Liver (tissue), 9 donors: ENCODE data around the gene ST3GAL3. TPM values are rescaled to one million over a fixed set of nuclear protein-coding genes. Genes with fewer than 3 reads are reported as not detected.
A peak's percentile ranks its signal among the peaks of the same experiment; 100 is the strongest.

Experiments
- DNase-seq: peaks from one replicate; pipeline ENCODE4 v3.0.0-alpha.2; 2017; ENCODE audit warnings: low spot score
- H3K27ac ChIP-seq, 2 donors: one replicate each; pipeline ENCODE4 v1.7.0; 2013; ENCODE audit warnings: inconsistent platforms in 2 of 2, low read length in 2 of 2, control low read depth in 1 of 2, low read depth in 1 of 2, mild to moderate bottlenecking in 1 of 2
- H3K27me3 ChIP-seq, 4 donors: one replicate each; pipeline versions ENCODE4 v1.6.1 to v1.7.0; 2013; ENCODE audit warnings: low read length in 3 of 4, inconsistent platforms in 1 of 4, mild to moderate bottlenecking in 1 of 4, moderate library complexity in 1 of 4; ENCODE audit not compliant: control insufficient read depth in 4 of 4, insufficient read depth in 4 of 4
- H3K36me3 ChIP-seq, 4 donors: one replicate each; pipeline versions ENCODE4 v1.6.1 to v1.7.0; 2013; ENCODE audit warnings: low read length in 3 of 4, mild to moderate bottlenecking in 3 of 4, low read depth in 1 of 4, moderate library complexity in 1 of 4; ENCODE audit not compliant: control insufficient read depth in 4 of 4, insufficient read depth in 3 of 4
- H3K4me1 ChIP-seq, 4 donors: one replicate each; pipeline versions ENCODE4 v1.6.1 to v1.7.0; 2013; ENCODE audit warnings: low read length in 3 of 4, mild to moderate bottlenecking in 3 of 4, moderate library complexity in 1 of 4; ENCODE audit not compliant: control insufficient read depth in 4 of 4, insufficient read depth in 4 of 4
- H3K4me3 ChIP-seq, 3 donors: one replicate each; pipeline versions ENCODE4 v1.6.1 to v1.7.0; 2013; ENCODE audit warnings: low read length in 3 of 3, control low read depth in 1 of 3, low read depth in 1 of 3, mild to moderate bottlenecking in 1 of 3
- H3K9ac ChIP-seq, 2 donors: one replicate each; pipeline ENCODE4 v1.7.0; 2013; ENCODE audit warnings: low read length in 2 of 2, mild to moderate bottlenecking in 2 of 2, moderate library complexity in 2 of 2, control low read depth in 1 of 2, low read depth in 1 of 2
- H3K9me3 ChIP-seq, 4 donors: one replicate each; pipeline versions ENCODE4 v1.6.1 to v1.7.0; 2013; ENCODE audit warnings: low read length in 3 of 4; ENCODE audit not compliant: control insufficient read depth in 4 of 4
- EGR1 ChIP-seq, 2 donors: IDR thresholded peaks; 2 replicates each; pipeline ENCODE4 v1.6.1; 2016 to 2018; ENCODE audit warnings: antibody characterized with exemption in 2 of 2, low read depth in 2 of 2
- FOXA1 ChIP-seq: IDR thresholded peaks from 2 replicates; pipeline ENCODE4 v1.6.1; 2016; ENCODE audit warnings: antibody characterized with exemption
- FOXA2 ChIP-seq: IDR thresholded peaks from 2 replicates; pipeline ENCODE4 v1.6.1; 2016; ENCODE audit warnings: antibody characterized with exemption
- GABPA ChIP-seq, 2 donors: IDR thresholded peaks in 1 of 2; conservative IDR thresholded peaks in 1 of 2; 2 replicates each; pipeline ENCODE4 v1.6.1; 2016; ENCODE audit warnings: antibody characterized with exemption in 2 of 2, mild to moderate bottlenecking in 1 of 2, moderate library complexity in 1 of 2
- HNF4A ChIP-seq, 2 donors: conservative IDR thresholded peaks; 2 replicates each; pipeline ENCODE4 v1.6.1; 2016; ENCODE audit warnings: antibody characterized with exemption in 2 of 2, mild to moderate bottlenecking in 2 of 2
- HNF4G ChIP-seq: IDR thresholded peaks from 2 replicates; pipeline ENCODE4 v1.6.1; 2016; ENCODE audit warnings: antibody characterized with exemption
- JUND ChIP-seq, 2 donors: IDR thresholded peaks; 2 replicates each; pipeline ENCODE4 v1.6.1; 2016; ENCODE audit warnings: antibody characterized with exemption in 2 of 2
- NR2F2 ChIP-seq: IDR thresholded peaks from 2 replicates; pipeline ENCODE4 v1.6.1; 2016; ENCODE audit warnings: antibody characterized with exemption
- RAD21 ChIP-seq, 2 donors: IDR thresholded peaks; 2 replicates each; pipeline ENCODE4 v1.6.1; 2016; ENCODE audit warnings: antibody characterized with exemption in 2 of 2, mild to moderate bottlenecking in 2 of 2
- TAF1 ChIP-seq: conservative IDR thresholded peaks from 2 replicates; pipeline ENCODE4 v1.6.1; 2016; ENCODE audit warnings: antibody characterized with exemption, mild to moderate bottlenecking
- YY1 ChIP-seq: IDR thresholded peaks from 2 replicates; pipeline ENCODE4 v1.6.1; 2016; ENCODE audit warnings: antibody characterized with exemption, mild to moderate bottlenecking
- whole genome bisulfite sequencing: extraction: QIAGEN DNeasy Blood & Tissue Kit; methylation state at CpG from one replicate; pipeline ENCODE4 v1.1.7; 2013; 5-methylcytosine and 5-hydroxymethylcytosine counted together
- polyA plus RNA-seq, 2 donors: library from polyadenylated mRNA; stranded (reverse) in 1 of 2; unstranded in 1 of 2; fragments of 200-250 nt in 1 of 2; fragments of >200 nt in 1 of 2; fragmentation: Nextera tagmentation in 1 of 2; extraction: Ambion mirVana in 1 of 2; gene quantifications; one replicate each; pipeline versions ENCODE4 v1.2.1 to v1.2.3, GENCODE V29; 2013 to 2015
- total RNA-seq, 2 donors: library from RNA; depleted of rRNA; stranded (reverse); fragments of >200 nt; gene quantifications; one replicate each; pipeline ENCODE4 v1.2.3, GENCODE V29; 2014
- donor health status: healthy.
- donor health status: healthy.
- donor health status: healthy.
- donor health status: healthy.
- donor health status: healthy.

The ST3GAL3 gene
- total and polyA plus RNA-seq, 4 donors, result 4.9 to 11.4 (median 8.1) TPM

DNA sequence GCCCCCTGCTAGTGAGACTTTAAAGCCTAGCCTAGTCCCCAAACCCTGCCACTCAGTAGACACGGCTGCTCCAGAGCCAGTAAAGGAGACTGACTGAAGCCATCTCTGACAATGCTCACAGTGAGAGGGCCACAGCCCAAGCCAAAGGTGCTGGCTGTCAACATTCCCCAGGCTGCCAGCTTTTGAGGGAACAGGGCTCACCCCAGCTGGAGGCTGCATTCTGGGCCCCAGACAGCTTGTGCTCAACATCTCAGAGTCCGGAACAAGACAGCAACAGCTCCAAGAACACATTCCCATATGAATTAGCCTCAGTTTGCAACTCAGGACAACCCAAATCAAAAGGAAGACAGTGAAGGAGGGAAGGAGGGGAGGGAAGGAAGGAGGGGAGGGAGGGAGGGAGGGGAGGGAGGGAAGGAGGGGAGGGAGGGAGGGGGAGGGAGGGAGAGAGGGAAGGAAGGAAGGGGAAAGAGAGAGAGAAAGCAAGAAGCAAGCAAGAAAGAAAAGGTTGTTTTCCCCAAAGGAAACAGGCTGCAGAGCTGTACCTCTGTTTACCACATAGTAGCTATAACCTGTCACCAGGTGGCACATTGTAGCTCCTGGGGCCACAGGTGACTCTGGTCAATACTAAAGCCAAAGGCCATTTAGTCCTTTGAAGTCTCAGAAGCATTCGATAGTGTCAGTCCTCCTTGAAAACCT, 231.7 kb downstream of the ST3GAL3 start:
- H3K36me3 ChIP-seq, result no peaks in the 10 kb centered on the region
- WGBS, result 81% methylated on average over 3 of the region's 3 CpGs
- no peak for TF ChIP-seq NR2F2
- no peak for TF ChIP-seq FOXA2
- no peak for TF ChIP-seq RAD21 (IDR thresholded peaks at IDR 0.05)
- no peak overlapping the region for H3K4me3 ChIP-seq
- H3K27me3 ChIP-seq, result no peaks in the 10 kb centered on the region
- no peaks in the 10 kb centered on the region for H3K9me3 ChIP-seq
- H3K27ac ChIP-seq, result no peak overlapping the region
- H3K4me1 ChIP-seq, result peaks cover 3 to 16% (median 10%) of the 10 kb centered on the region in 4 donors
- H3K9ac ChIP-seq, result no peak overlapping the region
- no peak for DNase-seq

DNA sequence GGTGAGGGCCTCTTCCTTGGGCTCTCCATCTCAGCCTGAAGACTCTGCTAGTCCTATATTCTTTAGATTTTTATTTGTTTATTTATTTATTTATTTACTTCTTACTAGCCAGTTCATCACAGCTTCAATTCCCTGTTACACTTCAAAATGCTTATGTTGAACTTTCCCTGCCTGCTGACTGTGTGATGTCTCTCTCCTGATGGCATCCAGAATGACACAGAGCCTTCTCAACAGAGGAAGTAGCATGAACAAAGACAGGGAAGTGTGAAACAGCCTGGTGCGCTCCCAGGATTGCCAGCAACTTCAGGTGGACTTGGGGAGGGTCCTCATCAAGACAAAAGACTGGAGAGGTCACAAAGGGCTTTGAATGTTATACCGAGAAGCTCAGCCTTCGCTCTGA, 235.1 kb downstream of the ST3GAL3 start:
- Histone ChIP-seq H3K4me3 (no peak overlapping the region), H3K36me3 (no peaks in the 10 kb centered on the region), H3K9me3 (no peaks in the 10 kb centered on the region), H3K27me3 (no peaks in the 10 kb centered on the region), H3K27ac (no peak overlapping the region), H3K9ac (no peak overlapping the region), H3K4me1 (peaks cover 2 to 12% (median 9%) of the 10 kb centered on the region in 4 donors)
- DNase-seq, result no peak
- no peak for TF ChIP-seq FOXA2
- TF ChIP-seq EGR1 (IDR thresholded peaks at IDR 0.05; ENCODE audit: low read depth in 2 of 2), result no peak
- no peak for TF ChIP-seq GABPA (IDR thresholded peaks at IDR 0.05 in 1 of 2, conservative IDR thresholded peaks at IDR 0.05 in 1 of 2)
- no peak for TF ChIP-seq YY1
- TF ChIP-seq JUND (IDR thresholded peaks at IDR 0.05), result no peak
- WGBS, result 93% methylated on average over 3 of the region's 3 CpGs

DNA sequence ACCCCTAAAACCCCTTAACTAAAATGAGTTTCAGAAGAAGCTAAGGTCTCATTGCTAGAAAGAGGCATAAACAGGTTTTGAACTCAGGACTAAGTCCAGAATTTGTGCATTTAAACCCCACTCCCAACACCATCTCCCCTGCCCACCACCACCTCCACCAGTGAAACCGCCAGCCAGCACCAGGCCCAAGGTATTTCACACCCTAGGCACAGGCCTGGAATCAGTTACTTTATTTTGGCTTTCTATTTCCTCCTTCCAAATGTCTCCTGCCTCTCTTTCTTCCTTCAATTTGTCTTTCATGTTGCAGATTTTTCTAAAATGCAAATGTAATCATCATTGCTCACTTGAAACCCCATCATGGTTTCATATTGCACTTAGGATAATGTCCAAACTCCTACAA, 237.5 kb downstream of the ST3GAL3 start:
- WGBS, result 95% methylated on average over 1 of the region's 1 CpG

DNA sequence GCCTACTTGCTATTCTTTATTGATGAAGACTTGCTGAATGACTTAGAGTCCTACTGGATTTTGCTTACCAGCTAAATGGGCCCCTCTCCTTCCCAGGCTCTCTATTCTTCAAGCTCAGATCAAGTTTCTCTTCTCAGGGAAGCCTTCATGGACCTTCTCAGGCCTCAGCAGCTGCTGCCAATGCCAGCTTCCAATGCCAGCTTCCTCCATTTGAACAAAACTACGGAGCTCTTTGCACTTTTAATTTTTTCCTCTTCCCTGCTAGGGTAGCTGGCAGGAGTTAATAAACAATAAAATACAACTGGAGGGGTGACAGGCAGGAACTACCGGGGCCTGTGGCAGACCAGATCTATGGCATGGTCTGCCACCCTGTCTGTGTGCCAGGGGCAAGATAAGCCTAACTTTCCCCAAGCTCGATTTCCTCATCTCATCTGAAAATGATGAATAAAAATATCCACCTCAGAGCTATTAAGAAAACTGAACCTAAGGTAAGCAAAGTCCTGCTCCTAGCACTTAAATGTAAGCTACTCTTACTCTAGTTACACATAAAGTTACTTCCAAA, 238.4 kb downstream of the ST3GAL3 start:
- TF ChIP-seq JUND (IDR thresholded peaks at IDR 0.05), result no peak
- no peak for TF ChIP-seq HNF4G
- TF ChIP-seq FOXA1, result no peak
- TF ChIP-seq TAF1, result no peak
- TF ChIP-seq HNF4A (conservative IDR thresholded peaks at IDR 0.05), result no peak
- no peak for TF ChIP-seq YY1
- H3K9ac ChIP-seq, result peak overlapping the region; percentile 69 to 84
- H3K4me3 ChIP-seq, result peak overlapping the region; percentile 66 to 85 (median 78)
- no peak for DNase-seq
- H3K36me3 ChIP-seq, result peaks cover 0 to 6% (median 0%) of the 10 kb centered on the region in 4 donors
- peak overlapping the region; percentile 65 to 98 for H3K27ac ChIP-seq
- H3K9me3 ChIP-seq, result no peaks in the 10 kb centered on the region
- no peaks in the 10 kb centered on the region for H3K27me3 ChIP-seq
- WGBS, result 3% methylated on average over 3 of the region's 3 CpGs
- H3K4me1 ChIP-seq, result peaks cover 5 to 28% (median 22%) of the 10 kb centered on the region in 4 donors

More for the DNA sequence above, 237.5 kb downstream of the ST3GAL3 start:
- Histone ChIP-seq H3K27ac (no peak overlapping the region), H3K9ac (no peak overlapping the region), H3K36me3 (peaks cover 0 to under 1% (median 0%) of the 10 kb centered on the region in 4 donors), H3K4me1 (peaks cover 5 to 28% (median 22%) of the 10 kb centered on the region in 4 donors), H3K9me3 (no peaks in the 10 kb centered on the region), H3K27me3 (no peaks in the 10 kb centered on the region), H3K4me3 (no peak overlapping the region)
- DNase-seq, result no peak
- TF ChIP-seq HNF4A (conservative IDR thresholded peaks at IDR 0.05) (no peak), FOXA1 (no peak), TAF1 (no peak)
